Endothelial cell of umbilical vein (primary cell): ENCODE results near the gene TANGO2. TPM values are rescaled to one million over a fixed set of nuclear protein-coding genes. Genes with fewer than 3 reads are reported as not detected.

Source experiments
- BruUV-seq: library from RNA; stranded (reverse); fragments of 400-500 nt; replicated peaks from 2 replicates; lab custom pipeline; 2021; lab: Mats Ljungman, UMichigan
- CTCF ChIA-PET: fragments of 300-600, 350-600 bp; sonication (Branson Sonifier 250); formaldehyde crosslinking; loops from one replicate; lab custom pipeline; 2021; ENCODE audit warnings: antibody characterized with exemption, inconsistent platforms; lab: Charles Lee
- POLR2A ChIA-PET: fragments of 300-600, 350-600 bp; sonication (Branson Sonifier 250); formaldehyde crosslinking; loops from one replicate; lab custom pipeline; 2021; ENCODE audit warnings: antibody characterized with exemption, inconsistent platforms; lab: Charles Lee
- DNase-seq: peaks from one replicate; pipeline ENCODE4 v3.0.0-alpha.2; 2011; ENCODE audit warnings: low read depth, low spot score
- FAIRE-seq: peaks from 2 replicates; lab custom pipeline; 2011; peaks lifted over from hg19 to GRCh38; lab: Jason Lieb, UNC
- H2AFZ ChIP-seq: 2 replicates; pipeline ENCODE4 v1.6.0; 2012; ENCODE audit warnings: low read depth, low read length, control low read depth, inconsistent platforms
- H3K27ac ChIP-seq: 2 replicates; pipeline ENCODE4 v1.5.1; 2011; ENCODE audit warnings: low read depth, mild to moderate bottlenecking, control low read depth, low read length, moderate library complexity; ENCODE audit not compliant: insufficient read depth
- H3K27me3 ChIP-seq, 2 experiments: 2 replicates each; pipeline versions ENCODE4 v1.6.0 to v1.6.1; 2011; ENCODE audit warnings: low read length in 2 of 2, mixed read lengths in 1 of 2; ENCODE audit not compliant: control insufficient read depth in 2 of 2, insufficient read depth in 2 of 2
- H3K36me3 ChIP-seq, 2 experiments: 2 replicates in 1 of 2; 3 replicates in 1 of 2; pipeline ENCODE4 v1.5.1; 2011; ENCODE audit warnings: low read length in 2 of 2, mild to moderate bottlenecking in 1 of 2, moderate library complexity in 1 of 2; ENCODE audit not compliant: control insufficient read depth in 2 of 2, insufficient read depth in 2 of 2; ENCODE audit errors: extremely low read depth in 1 of 2
- H3K4me1 ChIP-seq: 3 replicates; pipeline ENCODE4 v1.5.1; 2011; ENCODE audit warnings: mild to moderate bottlenecking, low read length; ENCODE audit not compliant: control insufficient read depth, insufficient read depth; ENCODE audit errors: extremely low read depth
- H3K4me2 ChIP-seq: 2 replicates; pipeline ENCODE4 v1.6.1; 2011; ENCODE audit warnings: low read length, control low read depth, mixed read lengths; ENCODE audit not compliant: insufficient read depth
- H3K4me3 ChIP-seq, 3 experiments: fragments of 200-600 bp in 1 of 3; sonication (generic), shearing (Covaris generic) in 1 of 3; replicated peaks in 1 of 3; 2 replicates each; pipeline ENCODE4 v1.5.1; 2011 to 2016; ENCODE audit warnings: control low read depth in 3 of 3, low read length in 3 of 3, mild to moderate bottlenecking in 2 of 3, inconsistent platforms in 1 of 3, low read depth in 1 of 3, moderate library complexity in 1 of 3; ENCODE audit not compliant: insufficient read depth in 1 of 3
- H3K79me2 ChIP-seq: 2 replicates; pipeline ENCODE4 v1.6.0; 2012; ENCODE audit warnings: low read length, inconsistent platforms; ENCODE audit not compliant: control insufficient read depth, insufficient read depth
- H3K9ac ChIP-seq: replicated peaks from 2 replicates; pipeline ENCODE3; 2011; ENCODE audit warnings: low read length, control low read depth; ENCODE audit not compliant: insufficient read depth; ENCODE audit errors: extremely low read depth
- H3K9me1 ChIP-seq: replicated peaks from 3 replicates; pipeline ENCODE4 v1.6.0; 2011; ENCODE audit warnings: mild to moderate bottlenecking, low read length; ENCODE audit not compliant: control insufficient read depth, insufficient read depth; ENCODE audit errors: extremely low read depth
- H3K9me3 ChIP-seq: replicated peaks from 2 replicates; pipeline ENCODE4 v1.5.1; 2012; ENCODE audit warnings: low read length, inconsistent platforms; ENCODE audit not compliant: control insufficient read depth, insufficient read depth
- H4K20me1 ChIP-seq: replicated peaks from 2 replicates; pipeline ENCODE3; 2011; ENCODE audit warnings: mild to moderate bottlenecking, low read length; ENCODE audit not compliant: control insufficient read depth, insufficient read depth; ENCODE audit errors: extremely low read depth
- CTCF ChIP-seq, 2 donors: IDR thresholded peaks; 1 replicate in 1 of 2; 2 replicates in 1 of 2; pipeline ENCODE4 v1.5.1; 2011; ENCODE audit warnings: low read length in 2 of 2, mild to moderate bottlenecking in 2 of 2, moderate library complexity in 2 of 2, control low read depth in 1 of 2, inconsistent platforms in 1 of 2, low read depth in 1 of 2; ENCODE audit not compliant: insufficient read depth in 1 of 2; ENCODE audit errors: extremely low read depth in 1 of 2
- EZH2 ChIP-seq: IDR thresholded peaks from 2 replicates; pipeline ENCODE4 v1.6.1; 2012; ENCODE audit warnings: borderline replicate concordance, low read depth, mild to moderate bottlenecking, moderate library complexity, low read length, inconsistent platforms; ENCODE audit not compliant: severe bottlenecking
- POLR2A ChIP-seq: IDR thresholded peaks from 2 replicates; pipeline ENCODE4 v1.6.1; 2012; ENCODE audit warnings: low read depth, mild to moderate bottlenecking, control low read depth, low read length
- dilution Hi-C: fragments of 300-500 bp; cut with MboI; formaldehyde crosslinking; loops from one replicate; pipeline ENCODE4 v1.15.0; 2019; ENCODE audit warnings: low sequenced_read_pairs; ENCODE audit not compliant: extremely low pct_ligation_motif_present
- intact Hi-C: fragments of 100-400 bp; cut with micrococcal nuclease; formaldehyde crosslinking; loops from one replicate; pipeline ENCODE4 v1.10.0; 2022
- polyA plus RNA-seq, 4 experiments: library from polyadenylated mRNA; depleted of rRNA in 3 of 4; stranded (reverse) in 3 of 4; unstranded in 1 of 4; fragments of >200 nt; gene quantifications; 2 replicates each; pipeline versions ENCODE4 v1.2.1 to v1.2.3, GENCODE V29; 2011 to 2012; ENCODE audit warnings: missing spikeins in 1 of 4
- total RNA-seq: library from RNA; stranded (reverse); gene quantifications from 2 replicates; pipeline ENCODE4 v1.2.3, GENCODE V29; 2021
- TF ChIP-seq, protein P1 (sequence below): IDR thresholded peaks from 2 replicates; pipeline ENCODE4 v1.6.1; 2011; ENCODE audit not compliant: insufficient read depth, insufficient read length

Gene TANGO2
- total and polyA plus RNA-seq, 2 donors (not counting 3 experiments of a cell fraction or from before 2014, with no cell fraction given), result 40.0 to 49.3 TPM

- H3K4me1 ChIP-seq, result peaks cover 19% of the 10 kb centered on the region
- H3K27ac ChIP-seq, result peak overlapping the region; percentile 85
- no peak for TF ChIP-seq CTCF (IDR thresholded peaks at IDR 0.05; ENCODE audit: extremely low read depth in 1 of 2, insufficient read depth in 1 of 2, low read depth in 1 of 2, low read length in 2 of 2)
- TF ChIP-seq, protein P1, sequence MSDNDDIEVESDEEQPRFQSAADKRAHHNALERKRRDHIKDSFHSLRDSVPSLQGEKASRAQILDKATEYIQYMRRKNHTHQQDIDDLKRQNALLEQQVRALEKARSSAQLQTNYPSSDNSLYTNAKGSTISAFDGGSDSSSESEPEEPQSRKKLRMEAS, result no peak
- no peak for TF ChIP-seq EZH2
- peak; percentile 4 for TF ChIP-seq POLR2A
- H2AFZ ChIP-seq, result no peak overlapping the region
- peak overlapping the region; percentile 60 to 96 (median 78) for H3K4me3 ChIP-seq
- DNase-seq (peak; percentile 43), FAIRE-seq (no peak)
- H3K27me3 ChIP-seq, result no peaks in the 10 kb centered on the region
- POLR2A ChIA-PET, result no interaction called here
- dilution Hi-C loops (no loop called here), intact Hi-C loops (loop anchor here (1.0 to 2.0 kb wide), 4 partner anchors 37 to 118 kb away; partner anchors contain the start of genes TANGO2 and TRMT2A)
- no peaks in the 10 kb centered on the region for H3K9me1 ChIP-seq
- peak overlapping the region; percentile 98 for H3K9ac ChIP-seq
- peaks cover 51% of the 10 kb centered on the region for H3K79me2 ChIP-seq
- H4K20me1 ChIP-seq, result no peaks in the 10 kb centered on the region
- no peaks in the 10 kb centered on the region for H3K36me3 ChIP-seq
- peak overlapping the region; percentile 84 for H3K4me2 ChIP-seq
- BruUV-seq, result no TSS peak
- H3K9me3 ChIP-seq, result no peaks in the 10 kb centered on the region
- CTCF ChIA-PET, result no interaction called here
These were observed 59.5 kb downstream of the TANGO2 start for GRCh38 chr22:20080445-20080775.
